GM23248 (cell line): Measurements from ENCODE around the gene MFSD6. TPM values are rescaled to one million over a fixed set of nuclear protein-coding genes. Genes with fewer than 3 reads are reported as not detected.

ENCODE experiments used
- DNase-seq: peaks from one replicate; pipeline ENCODE4 v3.0.0-alpha.2; 2015
- H2AFZ ChIP-seq: fragments of 200-600 bp; sonication (generic); 2 replicates; pipeline ENCODE4 v1.6.1; 2016; ENCODE audit warnings: antibody characterized with exemption
- H3F3A ChIP-seq: fragments of 200-600 bp; sonication (generic); 2 replicates; pipeline ENCODE4 v1.6.1; 2016; ENCODE audit warnings: mild to moderate bottlenecking, antibody characterized with exemption, mixed run types; ENCODE audit not compliant: insufficient read depth
- H3K27ac ChIP-seq: fragments of 200-600 bp; sonication (generic); 2 replicates; pipeline ENCODE4 v1.5.1; 2016; ENCODE audit warnings: mild to moderate bottlenecking
- H3K27me3 ChIP-seq: fragments of 200-600 bp; sonication (generic); replicated peaks from 2 replicates; pipeline ENCODE4 v1.6.1; 2016; ENCODE audit warnings: mild to moderate bottlenecking; ENCODE audit not compliant: insufficient read depth
- H3K36me3 ChIP-seq: fragments of 200-600 bp; sonication (generic); 2 replicates; pipeline ENCODE4 v1.6.1; 2016; ENCODE audit warnings: low read depth, mild to moderate bottlenecking
- H3K4me1 ChIP-seq: fragments of 200-600 bp; sonication (generic); 2 replicates; pipeline ENCODE4 v1.6.1; 2016; ENCODE audit warnings: mild to moderate bottlenecking; ENCODE audit not compliant: insufficient read depth
- H3K4me2 ChIP-seq: fragments of 200-600 bp; sonication (generic); one replicate; pipeline ENCODE4 v1.6.1; 2016; ENCODE audit warnings: mild to moderate bottlenecking; ENCODE audit not compliant: unreplicated experiment
- H3K4me3 ChIP-seq: fragments of 200-600 bp; sonication (generic); 2 replicates; pipeline ENCODE4 v1.5.1; 2016; ENCODE audit warnings: mild to moderate bottlenecking
- H3K79me2 ChIP-seq: fragments of 200-600 bp; sonication (generic); 2 replicates; pipeline ENCODE4 v1.6.1; 2016; ENCODE audit warnings: mild to moderate bottlenecking; ENCODE audit not compliant: insufficient read depth
- H3K9ac ChIP-seq: fragments of 200-600 bp; sonication (generic); 2 replicates; pipeline ENCODE4 v1.6.1; 2016; ENCODE audit warnings: mild to moderate bottlenecking
- H3K9me2 ChIP-seq: fragments of 200-600 bp; sonication (generic); 2 replicates; pipeline ENCODE4 v1.6.1; 2016; ENCODE audit warnings: mixed run types, mild to moderate bottlenecking, moderate library complexity; ENCODE audit not compliant: insufficient read depth
- H3K9me3 ChIP-seq: fragments of 200-600 bp; sonication (generic); one replicate; pipeline ENCODE4 v1.6.1; 2017; ENCODE audit warnings: low read depth
- H4K20me1 ChIP-seq: fragments of 200-600 bp; sonication (generic); 2 replicates; pipeline ENCODE4 v1.6.0; 2016; ENCODE audit not compliant: insufficient read depth
- EZH2 ChIP-seq: fragments of 200-600 bp; sonication (generic); IDR thresholded peaks from 2 replicates; pipeline ENCODE4 v1.6.1; 2018; ENCODE audit warnings: antibody characterized with exemption, mild to moderate bottlenecking; ENCODE audit not compliant: insufficient read depth, poor library complexity, severe bottlenecking
- EZH2phosphoT487 ChIP-seq: fragments of 200-600 bp; sonication (generic); IDR thresholded peaks from 2 replicates; pipeline ENCODE4 v1.6.1; 2018; ENCODE audit warnings: antibody characterized with exemption, moderate library complexity, mild to moderate bottlenecking, low read depth; ENCODE audit not compliant: insufficient read depth
- WGBS, 2 experiments: methylation state at CpG; one replicate each; pipeline ENCODE4 v1.1.6; 2015 to 2017; ENCODE audit warnings: low lambda C conversion rate in 2 of 2, low coverage in 1 of 2; ENCODE audit errors: missing lambda C conversion rate in 2 of 2; 5-methylcytosine and 5-hydroxymethylcytosine counted together
- in situ Hi-C: fragments of 300-500 bp; cut with MboI; formaldehyde crosslinking; loops from 2 replicates; pipeline ENCODE4 v1.15.0; 2020
- polyA plus RNA-seq: library from polyadenylated mRNA; unstranded; fragments of >200 nt; fragmentation: Nextera tagmentation; extraction: Ambion mirVana; gene quantifications from 2 replicates; pipeline ENCODE4 v1.2.1, GENCODE V29; 2016
- total RNA-seq: library from RNA; depleted of rRNA; stranded (reverse); fragments of >200 nt; shearing (Covaris generic); gene quantifications from 2 replicates; pipeline ENCODE4 v1.2.3, GENCODE V29; 2014

Gene MFSD6
- total and polyA plus RNA-seq, 2 experiments from 2014 or later = 3.2 to 6.7 TPM

DNA sequence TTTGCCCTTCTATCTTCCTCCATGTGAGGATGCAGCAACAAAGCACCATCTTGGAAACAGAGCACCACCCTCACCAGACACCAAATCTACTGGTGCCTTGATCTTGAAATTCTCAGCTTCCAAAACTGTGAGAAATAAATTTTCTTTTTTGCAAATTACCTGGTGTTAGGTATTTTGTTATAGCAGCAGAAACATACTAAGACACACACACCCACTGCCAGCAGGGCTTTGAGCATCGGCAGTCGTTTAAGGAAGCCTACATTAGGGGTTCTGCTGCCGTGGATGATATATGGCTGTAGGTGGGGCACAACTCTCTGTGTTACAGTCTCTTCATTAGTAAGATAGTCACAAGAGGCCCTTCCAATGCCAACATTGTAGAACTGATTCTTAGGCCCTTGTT is 20.7 kb upstream of the MFSD6 start:
- Histone ChIP-seq H3K27ac (no peak overlapping the region), H3K4me3 (no peak overlapping the region), H3K4me1 (no peaks in the 10 kb centered on the region), H3K79me2 (no peaks in the 10 kb centered on the region), H4K20me1 (no peaks in the 10 kb centered on the region), H3K9me3 (no peaks in the 10 kb centered on the region), H3K9me2 (no peaks in the 10 kb centered on the region), H3F3A (no peaks in the 10 kb centered on the region), H2AFZ (no peak overlapping the region), H3K36me3 (no peaks in the 10 kb centered on the region), H3K27me3 (no peaks in the 10 kb centered on the region), H3K4me2 (no peak overlapping the region), H3K9ac (no peak overlapping the region)
- in situ Hi-C loops = no loop called here
- TF ChIP-seq EZH2 (no peak), EZH2phosphoT487 (no peak)
- 84 to 93% methylated on average over 3 of the region's 3 CpGs for WGBS, 2 experiments
- no peak for DNase-seq

DNA sequence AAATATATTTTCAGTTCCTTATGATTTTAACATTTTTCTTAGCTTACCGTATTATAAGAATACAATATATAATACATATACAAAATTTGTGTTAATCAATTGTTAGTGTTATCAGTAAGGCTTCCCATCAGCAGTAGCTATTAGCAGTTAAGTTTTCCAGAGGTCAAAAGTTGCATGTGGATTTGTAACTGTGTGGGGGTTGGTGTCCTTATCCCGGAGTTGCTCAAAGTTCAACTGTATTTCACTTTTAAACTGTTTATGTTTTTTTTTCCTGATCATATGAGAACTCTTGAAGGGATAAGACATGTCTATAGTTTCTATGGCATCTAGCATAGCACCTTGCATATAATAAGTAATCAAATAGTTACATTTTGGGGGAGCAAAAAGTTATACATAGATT is 11.9 kb upstream of the MFSD6 start:
- in situ Hi-C loops = no loop called here
- H3K27me3 ChIP-seq = 0 out of 2 replicates have a peak, but pooled peaks cover 4% of the 10 kb centered on the region
- WGBS, 2 experiments = 50 to 54% methylated on average over 2 of the region's 2 CpGs

DNA sequence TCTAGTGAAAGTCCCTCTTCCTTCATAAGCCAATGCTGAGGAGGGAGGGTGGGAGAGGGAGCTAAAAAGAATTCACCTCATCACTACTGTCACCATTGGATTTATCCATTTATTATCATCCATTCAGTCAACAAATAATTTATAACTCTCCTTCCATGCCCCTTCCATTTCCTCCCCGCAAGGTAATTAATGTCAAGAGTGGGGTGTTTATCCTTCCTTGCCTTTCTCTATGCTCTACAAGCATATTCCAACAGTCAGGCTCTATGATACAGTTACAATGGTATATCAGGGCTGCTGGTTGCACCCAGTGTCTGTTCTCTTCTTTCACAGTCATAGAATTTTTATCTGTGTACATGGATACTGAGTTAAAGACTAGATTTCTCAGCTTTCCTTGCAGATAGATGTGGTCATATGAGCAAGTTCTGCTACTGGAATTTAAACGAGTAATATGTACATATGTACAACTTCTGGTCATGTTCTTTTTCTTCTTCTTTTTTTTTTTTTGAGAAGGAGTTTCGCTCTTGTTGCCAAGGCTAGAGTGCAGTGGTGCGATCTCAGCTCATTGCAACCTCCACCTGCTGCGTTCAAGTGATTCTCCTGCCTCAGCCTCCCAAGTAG is 5.1 kb upstream of the MFSD6 start:
- H3K9me2 ChIP-seq = no peaks in the 10 kb centered on the region
- no peak overlapping the region for H2AFZ ChIP-seq
- DNase-seq = no peak
- no peak overlapping the region for H3K9ac ChIP-seq
- no peaks in the 10 kb centered on the region for H3K4me1 ChIP-seq
- no peak overlapping the region for H3K4me2 ChIP-seq
- H3K4me3 ChIP-seq = no peak overlapping the region
- no peaks in the 10 kb centered on the region for H4K20me1 ChIP-seq
- in situ Hi-C loops = no loop called here
- no peaks in the 10 kb centered on the region for H3K9me3 ChIP-seq
- peaks cover 7% of the 10 kb centered on the region; the same call in 1 of the 2 replicates for H3F3A ChIP-seq
- peaks cover 3% of the 10 kb centered on the region; the same call in 1 of the 2 replicates for H3K27me3 ChIP-seq
- no peaks in the 10 kb centered on the region for H3K79me2 ChIP-seq
- no peaks in the 10 kb centered on the region for H3K36me3 ChIP-seq
- no peak overlapping the region for H3K27ac ChIP-seq
- TF ChIP-seq EZH2phosphoT487 (no peak), EZH2 (no peak)
- WGBS, 2 experiments = 73 to 74% methylated on average over 5 of the region's 5 CpGs

More for the DNA sequence above, 11.9 kb upstream of the MFSD6 start:
- no peak for DNase-seq
- H3K9me3 ChIP-seq = no peaks in the 10 kb centered on the region
- H3K4me1 ChIP-seq = no peaks in the 10 kb centered on the region
- H3F3A ChIP-seq = no peaks in the 10 kb centered on the region
- H4K20me1 ChIP-seq = no peaks in the 10 kb centered on the region
- H3K27ac ChIP-seq = no peak overlapping the region
- no peak overlapping the region for H3K9ac ChIP-seq
- no peak overlapping the region for H2AFZ ChIP-seq
- no peaks in the 10 kb centered on the region for H3K79me2 ChIP-seq
- no peak for TF ChIP-seq EZH2phosphoT487
- no peak overlapping the region for H3K4me2 ChIP-seq
- no peaks in the 10 kb centered on the region for H3K36me3 ChIP-seq
- no peak overlapping the region for H3K4me3 ChIP-seq
- no peaks in the 10 kb centered on the region for H3K9me2 ChIP-seq

DNA sequence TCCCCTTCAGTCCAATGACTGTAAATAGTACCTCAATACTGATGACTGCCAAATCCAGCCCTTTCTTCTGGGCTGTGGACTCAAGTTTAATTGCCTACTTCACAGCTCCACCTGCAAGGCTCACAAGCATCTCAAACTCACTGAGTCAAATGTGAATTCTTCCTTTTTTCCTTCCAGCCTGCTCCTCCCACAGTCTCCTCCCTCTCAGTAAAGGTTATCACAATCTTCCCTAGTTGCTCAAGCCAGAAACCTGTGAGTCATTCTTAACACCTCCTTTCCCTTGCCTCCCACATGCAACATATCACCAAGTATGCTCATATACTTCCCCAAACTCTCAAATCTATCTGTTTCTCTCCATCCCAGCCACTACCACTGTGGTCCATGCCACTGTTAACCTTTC is 3.7 kb upstream of the MFSD6 start:
- peaks cover 3% of the 10 kb centered on the region; the same call in 1 of the 2 replicates for H3K27me3 ChIP-seq
- H3K79me2 ChIP-seq = no peaks in the 10 kb centered on the region
- TF ChIP-seq EZH2phosphoT487 (no peak), EZH2 (no peak)
- H3K36me3 ChIP-seq = no peaks in the 10 kb centered on the region
- no peaks in the 10 kb centered on the region for H3K9me3 ChIP-seq
- no peak overlapping the region for H2AFZ ChIP-seq
- H3K9me2 ChIP-seq = no peaks in the 10 kb centered on the region
- peaks cover 7% of the 10 kb centered on the region; the same call in 1 of the 2 replicates for H3F3A ChIP-seq
- in situ Hi-C loops = no loop called here
- H4K20me1 ChIP-seq = no peaks in the 10 kb centered on the region
- no peak overlapping the region for H3K27ac ChIP-seq
- no peak overlapping the region for H3K4me2 ChIP-seq
- H3K4me1 ChIP-seq = no peaks in the 10 kb centered on the region
- H3K4me3 ChIP-seq = no peak overlapping the region
- peak; percentile 46 for DNase-seq
- H3K9ac ChIP-seq = no peak overlapping the region

DNA sequence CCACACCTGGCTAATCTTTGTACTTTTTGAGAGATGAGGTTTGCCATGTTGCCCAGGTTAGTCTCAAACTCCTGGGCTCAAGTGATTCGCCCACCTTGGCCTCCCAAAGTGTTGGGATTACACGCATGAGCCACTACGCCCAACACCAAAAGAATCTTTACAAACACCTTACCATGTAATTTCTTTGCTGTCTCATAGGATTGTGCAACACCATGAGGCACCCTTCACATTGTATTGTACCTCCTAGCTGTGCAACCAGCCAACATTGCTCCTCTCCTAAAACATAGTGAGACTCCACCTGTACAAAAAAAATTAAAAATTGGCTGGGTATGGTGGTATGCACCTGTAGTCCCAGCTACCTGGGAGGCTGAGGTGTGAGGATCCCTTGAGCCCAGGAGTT is 3.1 kb upstream of the MFSD6 start:
- WGBS, 2 experiments = 92 to 94% methylated on average over 3 of the region's 3 CpGs
- in situ Hi-C loops = no loop called here
- H3K4me1 ChIP-seq = no peaks in the 10 kb centered on the region
- H3K79me2 ChIP-seq = no peaks in the 10 kb centered on the region
- H3F3A ChIP-seq = peaks cover 7% of the 10 kb centered on the region; the same call in 1 of the 2 replicates
- TF ChIP-seq EZH2 = no peak
- no peak for TF ChIP-seq EZH2phosphoT487
- H3K9me3 ChIP-seq = no peaks in the 10 kb centered on the region
- H3K4me2 ChIP-seq = no peak overlapping the region
- H3K27me3 ChIP-seq = peaks cover 3% of the 10 kb centered on the region; the same call in 1 of the 2 replicates
- H2AFZ ChIP-seq = no peak overlapping the region
- H3K27ac ChIP-seq = no peak overlapping the region
- no peaks in the 10 kb centered on the region for H3K9me2 ChIP-seq
- H3K4me3 ChIP-seq = no peak overlapping the region
- H3K9ac ChIP-seq = no peak overlapping the region
- H4K20me1 ChIP-seq = no peaks in the 10 kb centered on the region
- H3K36me3 ChIP-seq = no peaks in the 10 kb centered on the region
- peak; percentile 17 for DNase-seq
